GM19099 (cell line): Measurements from ENCODE around the gene DPP6.

Source experiments
- POLR2A ChIP-seq: IDR thresholded peaks from 3 replicates; pipeline ENCODE4 v1.6.1; 2011; ENCODE audit warnings: low read depth; ENCODE audit not compliant: insufficient read length; ENCODE audit errors: extremely low read depth

The DPP6 gene

GRCh38 chr7:154902600-154903082, 850.4 kb downstream of the DPP6 start:
- TF ChIP-seq POLR2A: no peak

GRCh38 chr7:154903083-154903731, 851.0 kb downstream of the DPP6 start:
- no peak for TF ChIP-seq POLR2A

GRCh38 chr7:154905146-154905545, 852.9 kb downstream of the DPP6 start:
- no peak for TF ChIP-seq POLR2A

- no peak for TF ChIP-seq POLR2A
Observed at GRCh38 chr7:154905615-154906014, 853.4 kb downstream of the DPP6 start.

- no peak for TF ChIP-seq POLR2A
Observed at GRCh38 chr7:154906201-154906600, 854.0 kb downstream of the DPP6 start.

GRCh38 chr7:154906736-154907355, 854.6 kb downstream of the DPP6 start:
- TF ChIP-seq POLR2A: no peak

- TF ChIP-seq POLR2A: no peak
Observed at GRCh38 chr7:154907651-154908620, 855.7 kb downstream of the DPP6 start.

GRCh38 chr7:154909241-154910105, 857.3 kb downstream of the DPP6 start:
- no peak for TF ChIP-seq POLR2A

- TF ChIP-seq POLR2A: no peak
Observed at GRCh38 chr7:154910125-154910524, 857.9 kb downstream of the DPP6 start.

- TF ChIP-seq POLR2A: no peak
Observed at GRCh38 chr7:154910977-154911376, 858.8 kb downstream of the DPP6 start.

- no peak for TF ChIP-seq POLR2A
Observed at GRCh38 chr7:154911411-154911810, 859.2 kb downstream of the DPP6 start.

GRCh38 chr7:154911862-154912455, 859.8 kb downstream of the DPP6 start:
- no peak for TF ChIP-seq POLR2A

- no peak for TF ChIP-seq POLR2A
Observed at GRCh38 chr7:154912871-154913637, 860.9 kb downstream of the DPP6 start.

- no peak for TF ChIP-seq POLR2A
Observed at GRCh38 chr7:154913638-154914307, 861.6 kb downstream of the DPP6 start.
